ENCODE data around the gene NT5DC1.
A peak's percentile ranks its signal among the peaks of the same experiment; 100 is the strongest.

NT5DC1 gene

DNA sequence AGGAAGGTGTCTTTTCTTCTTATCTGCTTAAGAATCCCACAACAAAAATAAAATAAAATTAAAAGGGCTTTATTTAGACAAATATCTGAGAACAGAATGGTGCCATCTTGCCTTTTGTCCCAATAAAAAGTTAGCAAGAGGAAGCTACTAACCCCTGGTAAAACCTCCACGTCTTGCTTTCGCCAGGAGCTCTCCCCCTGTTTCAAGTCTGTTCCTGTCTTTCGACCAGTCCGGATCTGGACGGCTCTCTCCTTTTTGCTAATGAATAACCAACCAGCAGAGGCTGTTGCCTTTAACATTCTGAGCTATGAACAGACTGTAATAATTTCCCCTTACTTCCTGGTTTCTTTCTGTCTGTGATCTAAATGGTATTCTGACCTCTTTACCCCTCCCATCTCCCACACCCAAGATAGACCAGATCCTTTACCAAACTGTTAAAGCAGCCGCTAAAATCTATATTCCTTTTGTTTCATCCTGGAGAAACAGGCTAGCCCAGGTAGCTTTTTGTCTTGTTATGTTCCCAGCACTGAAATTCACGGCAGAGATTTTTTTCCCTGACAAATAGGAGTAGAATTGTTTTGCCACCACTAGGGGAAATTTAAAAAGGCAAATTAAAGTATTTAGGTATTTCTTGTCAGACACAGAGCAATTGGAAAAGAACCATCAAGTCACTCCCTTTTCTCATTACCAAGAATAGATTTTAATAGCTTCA is 39.9 kb upstream of the NT5DC1 start, which contains the start of gene FRK:
Gene FRK (minus strand): TSS at position 320 of the 712 bp plus-strand sequence. CDS start 580 bp downstream, outside the sequence.
- no peak for TF ChIP-seq ZNF791 (tag by site-specific recombination; IDR thresholded peaks at IDR 0.05)
- TF ChIP-seq TRIM28 (IDR thresholded peaks at IDR 0.05; ENCODE audit: borderline replicate concordance, low read length), result 0 out of 2 replicates have a peak, but pooled peaks have one; percentile 3
- TF ChIP-seq ZNF560 (tag by site-specific recombination; IDR thresholded peaks at IDR 0.05; ENCODE audit: borderline replicate concordance), result no peak
- no peaks in the 10 kb centered on the region for H3K9me3 ChIP-seq (ENCODE audit: control insufficient read depth, insufficient read depth, low read depth, low read length)
- CTCF ChIA-PET, result interaction anchor here (0.6 to 1.7 kb wide), 16 partner anchors 9 to 2000 kb away, joined by 3 to 8 read pairs (median 4); no protein-coding TSS in a partner anchor
- H3K36me3 ChIP-seq (ENCODE audit: control insufficient read depth in 2 of 2, insufficient read depth in 1 of 2, low read length in 2 of 2), result no peaks in the 10 kb centered on the region
- no peaks in the 10 kb centered on the region for H3K4me1 ChIP-seq (ENCODE audit: control insufficient read depth, insufficient read depth, low read length)
- H3K4me3 ChIP-seq (ENCODE audit: low read depth, low read length), result peak within 1 kb of the TSS; percentile 27
- no peak within 1 kb of the TSS for H3K27ac ChIP-seq (ENCODE audit: extremely low read depth, low read depth, low read length)
- POLR2A ChIA-PET, result interaction anchor here (1.1 to 1.2 kb wide), 2 partner anchors 40 to 220 kb away, joined by 3 to 6 read pairs; partner anchors contain the start of gene NT5DC1

DNA sequence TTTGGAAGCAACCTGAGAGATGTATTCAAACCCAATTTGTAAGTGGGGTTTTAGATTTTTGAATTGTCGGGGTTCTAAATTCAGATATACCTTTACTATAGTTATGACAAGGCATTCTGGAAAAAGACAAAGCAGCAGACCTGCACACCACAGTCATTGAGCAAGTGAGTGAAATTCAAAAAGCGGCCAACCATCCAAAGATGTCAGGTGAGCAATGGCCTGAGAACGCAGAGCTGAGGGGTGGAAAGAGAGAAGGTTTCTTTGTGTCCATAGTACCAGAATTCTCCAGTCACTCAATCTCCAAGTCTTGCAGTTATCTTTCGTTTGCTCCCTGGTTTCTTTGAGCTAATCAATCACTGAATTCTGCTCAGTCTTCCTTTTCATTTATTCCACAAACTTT is 38.2 kb upstream of the NT5DC1 start:
- Histone ChIP-seq H3K36me3 (ENCODE audit: control insufficient read depth in 2 of 2, insufficient read depth in 1 of 2, low read length in 2 of 2) (no peaks in the 10 kb centered on the region), H3K4me1 (ENCODE audit: control insufficient read depth, insufficient read depth, low read length) (no peaks in the 10 kb centered on the region), H3K4me3 (ENCODE audit: low read depth, low read length) (no peak overlapping the region), H3K27ac (ENCODE audit: extremely low read depth, low read depth, low read length) (no peak overlapping the region), H3K9me3 (ENCODE audit: control insufficient read depth, insufficient read depth, low read depth, low read length) (no peaks in the 10 kb centered on the region)
- POLR2A ChIA-PET, result no interaction called here
- CTCF ChIA-PET, result interaction anchor here (0.8 to 0.9 kb wide), 3 partner anchors 9 to 50 kb away, joined by 3 to 4 read pairs (median 4); no protein-coding TSS in a partner anchor
- TF ChIP-seq, protein P1, sequence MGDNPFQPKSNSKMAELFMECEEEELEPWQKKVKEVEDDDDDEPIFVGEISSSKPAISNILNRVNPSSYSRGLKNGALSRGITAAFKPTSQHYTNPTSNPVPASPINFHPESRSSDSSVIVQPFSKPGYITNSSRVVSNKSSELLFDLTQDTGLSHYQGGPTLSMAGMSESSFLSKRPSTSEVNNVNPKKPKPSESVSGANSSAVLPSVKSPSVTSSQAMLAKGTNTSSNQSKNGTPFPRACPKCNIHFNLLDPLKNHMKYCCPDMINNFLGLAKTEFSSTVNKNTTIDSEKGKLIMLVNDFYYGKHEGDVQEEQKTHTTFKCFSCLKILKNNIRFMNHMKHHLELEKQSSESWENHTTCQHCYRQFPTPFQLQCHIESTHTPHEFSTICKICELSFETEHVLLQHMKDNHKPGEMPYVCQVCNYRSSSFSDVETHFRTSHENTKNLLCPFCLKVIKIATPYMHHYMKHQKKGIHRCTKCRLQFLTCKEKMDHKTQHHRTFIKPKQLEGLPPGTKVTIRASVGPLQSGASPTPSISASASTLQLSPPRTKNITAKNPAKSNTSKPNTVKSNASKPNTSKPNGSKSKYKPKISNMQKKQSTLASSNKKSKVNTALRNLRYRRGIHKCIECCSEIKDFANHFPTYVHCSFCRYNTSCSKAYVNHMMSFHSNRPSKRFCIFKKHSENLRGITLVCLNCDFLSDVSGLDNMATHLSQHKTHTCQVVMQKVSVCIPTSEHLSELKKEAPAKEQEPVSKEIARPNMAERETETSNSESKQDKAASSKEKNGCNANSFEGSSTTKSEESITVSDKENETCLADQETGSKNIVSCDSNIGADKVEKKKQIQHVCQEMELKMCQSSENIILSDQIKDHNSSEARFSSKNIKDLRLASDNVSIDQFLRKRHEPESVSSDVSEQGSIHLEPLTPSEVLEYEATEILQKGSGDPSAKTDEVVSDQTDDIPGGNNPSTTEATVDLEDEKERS (tag by site-specific recombination; IDR thresholded peaks at IDR 0.05), result no peak
- TF ChIP-seq ZBTB7A (tag by site-specific recombination; IDR thresholded peaks at IDR 0.05; ENCODE audit: low read depth) (no peak), ZNF629 (tag by site-specific recombination; IDR thresholded peaks at IDR 0.05) (no peak), KLF10 (tag by site-specific recombination; IDR thresholded peaks at IDR 0.05) (no peak), ZNF558 (tag by site-specific recombination; IDR thresholded peaks at IDR 0.05) (no peak), ZNF248 (tag by site-specific recombination; IDR thresholded peaks at IDR 0.05) (no peak), ZNF19 (tag by site-specific recombination; IDR thresholded peaks at IDR 0.05; ENCODE audit: low read depth) (no peak), OSR2 (tag by site-specific recombination; IDR thresholded peaks at IDR 0.05) (no peak), ZNF670 (tag by site-specific recombination; IDR thresholded peaks at IDR 0.05; ENCODE audit: low read depth) (no peak), ZNF747 (tag by site-specific recombination; IDR thresholded peaks at IDR 0.05) (no peak), ZNF157 (tag by site-specific recombination; IDR thresholded peaks at IDR 0.05) (no peak), ZNF548 (tag by site-specific recombination; IDR thresholded peaks at IDR 0.05) (no peak), HOXC10 (CRISPR knock-in tag; IDR thresholded peaks at IDR 0.05) (no peak), ZBTB17 (tag by site-specific recombination; IDR thresholded peaks at IDR 0.05) (no peak), MYNN (tag by site-specific recombination; IDR thresholded peaks at IDR 0.05; ENCODE audit: borderline replicate concordance) (no peak)
- TF ChIP-seq, protein P2, sequence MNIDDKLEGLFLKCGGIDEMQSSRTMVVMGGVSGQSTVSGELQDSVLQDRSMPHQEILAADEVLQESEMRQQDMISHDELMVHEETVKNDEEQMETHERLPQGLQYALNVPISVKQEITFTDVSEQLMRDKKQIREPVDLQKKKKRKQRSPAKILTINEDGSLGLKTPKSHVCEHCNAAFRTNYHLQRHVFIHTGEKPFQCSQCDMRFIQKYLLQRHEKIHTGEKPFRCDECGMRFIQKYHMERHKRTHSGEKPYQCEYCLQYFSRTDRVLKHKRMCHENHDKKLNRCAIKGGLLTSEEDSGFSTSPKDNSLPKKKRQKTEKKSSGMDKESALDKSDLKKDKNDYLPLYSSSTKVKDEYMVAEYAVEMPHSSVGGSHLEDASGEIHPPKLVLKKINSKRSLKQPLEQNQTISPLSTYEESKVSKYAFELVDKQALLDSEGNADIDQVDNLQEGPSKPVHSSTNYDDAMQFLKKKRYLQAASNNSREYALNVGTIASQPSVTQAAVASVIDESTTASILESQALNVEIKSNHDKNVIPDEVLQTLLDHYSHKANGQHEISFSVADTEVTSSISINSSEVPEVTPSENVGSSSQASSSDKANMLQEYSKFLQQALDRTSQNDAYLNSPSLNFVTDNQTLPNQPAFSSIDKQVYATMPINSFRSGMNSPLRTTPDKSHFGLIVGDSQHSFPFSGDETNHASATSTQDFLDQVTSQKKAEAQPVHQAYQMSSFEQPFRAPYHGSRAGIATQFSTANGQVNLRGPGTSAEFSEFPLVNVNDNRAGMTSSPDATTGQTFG (tag by site-specific recombination; IDR thresholded peaks at IDR 0.05; ENCODE audit: borderline replicate concordance), result no peak
- TF ChIP-seq, protein P3, sequence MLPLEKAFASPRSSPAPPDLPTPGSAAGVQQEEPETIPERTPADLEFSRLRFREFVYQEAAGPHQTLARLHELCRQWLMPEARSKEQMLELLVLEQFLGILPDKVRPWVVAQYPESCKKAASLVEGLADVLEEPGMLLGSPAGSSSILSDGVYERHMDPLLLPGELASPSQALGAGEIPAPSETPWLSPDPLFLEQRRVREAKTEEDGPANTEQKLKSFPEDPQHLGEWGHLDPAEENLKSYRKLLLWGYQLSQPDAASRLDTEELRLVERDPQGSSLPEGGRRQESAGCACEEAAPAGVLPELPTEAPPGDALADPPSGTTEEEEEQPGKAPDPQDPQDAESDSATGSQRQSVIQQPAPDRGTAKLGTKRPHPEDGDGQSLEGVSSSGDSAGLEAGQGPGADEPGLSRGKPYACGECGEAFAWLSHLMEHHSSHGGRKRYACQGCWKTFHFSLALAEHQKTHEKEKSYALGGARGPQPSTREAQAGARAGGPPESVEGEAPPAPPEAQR (tag by site-specific recombination; IDR thresholded peaks at IDR 0.05), result no peak
